Glutamatergic neuron (in vitro differentiated cells): ENCODE measurements around the gene DYNC1LI2. TPM values are rescaled to one million over a fixed set of nuclear protein-coding genes. Genes with fewer than 3 reads are reported as not detected.

Experiments used
- DNase-seq: peaks from one replicate; pipeline ENCODE4 v3.0.0; 2022
- H3K27ac Mint-ChIP-seq: one replicate; pipeline ENCODE4 v1.8.0; 2020; ENCODE audit warnings: mild to moderate bottlenecking, mixed read lengths, inconsistent platforms; ENCODE audit not compliant: unreplicated experiment
- H3K27me3 Mint-ChIP-seq: one replicate; pipeline ENCODE4 v1.8.0; 2020; ENCODE audit warnings: mild to moderate bottlenecking, moderate library complexity, mixed read lengths, inconsistent platforms; ENCODE audit not compliant: unreplicated experiment
- H3K36me3 Mint-ChIP-seq: one replicate; pipeline ENCODE4 v1.8.0; 2020; ENCODE audit warnings: mild to moderate bottlenecking, mixed read lengths, inconsistent platforms; ENCODE audit not compliant: unreplicated experiment
- H3K4me1 Mint-ChIP-seq: one replicate; pipeline ENCODE4 v1.8.0; 2020; ENCODE audit warnings: mild to moderate bottlenecking, low read depth, mixed read lengths, inconsistent platforms; ENCODE audit not compliant: unreplicated experiment
- H3K4me3 Mint-ChIP-seq: one replicate; pipeline ENCODE4 v1.8.0; 2020; ENCODE audit warnings: mild to moderate bottlenecking, mixed read lengths, inconsistent platforms; ENCODE audit not compliant: unreplicated experiment
- H3K9me3 Mint-ChIP-seq: one replicate; pipeline ENCODE4 v1.8.0; 2020; ENCODE audit warnings: mild to moderate bottlenecking, moderate library complexity, mixed read lengths, inconsistent platforms; ENCODE audit not compliant: unreplicated experiment
- CTCF ChIP-seq: fragments of 200-600 bp; sonication (generic); IDR thresholded peaks from one replicate; pipeline ENCODE4 v1.5.0; 2021; ENCODE audit not compliant: partially characterized antibody, unreplicated experiment
- total RNA-seq: library from RNA; stranded (reverse); fragmentation: NEBNext Ultra II Directional; extraction: Animal tissue kit (Norgen Biotek cat#: 25700); gene quantifications from one replicate; pipeline ENCODE4 v1.2.1, GENCODE V29; 2021; ENCODE audit not compliant: unreplicated experiment

Gene DYNC1LI2
- total RNA-seq, 1 donor from 2014 or later: 269 TPM

- Mint-ChIP-seq H3K9me3 (peaks cover 2% of the 10 kb centered on the region), H3K4me1 (no peaks in the 10 kb centered on the region), H3K4me3 (peak overlapping the region; percentile 77), H3K27me3 (peaks cover 7% of the 10 kb centered on the region), H3K27ac (no peak overlapping the region), H3K36me3 (no peaks in the 10 kb centered on the region)
- no peak for TF ChIP-seq CTCF
- DNase-seq: peak; percentile 19
These were observed 55.3 kb downstream of the DYNC1LI2 start for GRCh38 chr16:66695935-66696668.

- no peak for DNase-seq
- H3K4me1 Mint-ChIP-seq: no peaks in the 10 kb centered on the region
- H3K4me3 Mint-ChIP-seq: peak overlapping the region; percentile 77
- TF ChIP-seq CTCF: no peak
- H3K27ac Mint-ChIP-seq: no peak overlapping the region
- H3K9me3 Mint-ChIP-seq: peaks cover 2% of the 10 kb centered on the region
- no peaks in the 10 kb centered on the region for H3K36me3 Mint-ChIP-seq
- peaks cover 7% of the 10 kb centered on the region for H3K27me3 Mint-ChIP-seq
These were observed 55.9 kb downstream of the DYNC1LI2 start for GRCh38 chr16:66695471-66695934.

GRCh38 chr16:66693149-66693548 is 58.3 kb downstream of the DYNC1LI2 start:
- no peaks in the 10 kb centered on the region for H3K36me3 Mint-ChIP-seq
- no peak overlapping the region for H3K27ac Mint-ChIP-seq
- peaks cover 2% of the 10 kb centered on the region for H3K9me3 Mint-ChIP-seq
- H3K27me3 Mint-ChIP-seq: peaks cover 7% of the 10 kb centered on the region
- no peak for TF ChIP-seq CTCF
- DNase-seq: no peak
- no peaks in the 10 kb centered on the region for H3K4me1 Mint-ChIP-seq
- no peak overlapping the region for H3K4me3 Mint-ChIP-seq

- Mint-ChIP-seq H3K36me3 (no peaks in the 10 kb centered on the region), H3K4me1 (no peaks in the 10 kb centered on the region), H3K27ac (no peak overlapping the region), H3K4me3 (no peak overlapping the region), H3K27me3 (peaks cover 7% of the 10 kb centered on the region), H3K9me3 (peaks cover 2% of the 10 kb centered on the region)
- no peak for DNase-seq
- no peak for TF ChIP-seq CTCF
These were observed 59.1 kb downstream of the DYNC1LI2 start for GRCh38 chr16:66692341-66692740.

GRCh38 chr16:66691234-66691633 is 60.2 kb downstream of the DYNC1LI2 start:
- no peaks in the 10 kb centered on the region for H3K4me1 Mint-ChIP-seq
- peaks cover 7% of the 10 kb centered on the region for H3K27me3 Mint-ChIP-seq
- peaks cover 2% of the 10 kb centered on the region for H3K9me3 Mint-ChIP-seq
- H3K27ac Mint-ChIP-seq: no peak overlapping the region
- H3K4me3 Mint-ChIP-seq: no peak overlapping the region
- DNase-seq: no peak
- H3K36me3 Mint-ChIP-seq: no peaks in the 10 kb centered on the region
- no peak for TF ChIP-seq CTCF
